HCT116 (cell line): Measurements from ENCODE around the gene CDH13. TPM values are rescaled to one million over a fixed set of nuclear protein-coding genes. Genes with fewer than 3 reads are reported as not detected.
A peak's percentile ranks its signal among the peaks of the same experiment; 100 is the strongest.

Experiments used
- ATAC-seq: fragments of 200-7000 bp; cut with Tn5 transposase; 2 replicates; pipeline ENCODE4 v1.9.1; 2020; ENCODE audit warnings: mild to moderate bottlenecking, moderate library complexity
- BruUV-seq: library from RNA; stranded (reverse); fragments of 400-500 nt; replicated peaks from 2 replicates; lab custom pipeline; 2021; lab: Mats Ljungman, UMichigan
- CTCF ChIA-PET: fragments of 300-600 bp; sonication (Branson Sonifier 250); formaldehyde crosslinking; loops from one replicate; lab custom pipeline; 2021; ENCODE audit warnings: antibody characterized with exemption; lab: Charles Lee
- POLR2A ChIA-PET: fragments of 300-600, 350-600 bp; sonication (Branson Sonifier 250); formaldehyde crosslinking; loops from one replicate; lab custom pipeline; 2021; ENCODE audit warnings: antibody characterized with exemption; lab: Charles Lee
- RAD21 ChIA-PET, 2 experiments: fragments of 300-600 bp; sonication (Branson Sonifier 250); formaldehyde crosslinking; loops; one replicate each; lab custom pipeline; 2023; ENCODE audit warnings: low total read pairs in 2 of 2; ENCODE audit not compliant: uncharacterized antibody in 2 of 2, unreplicated experiment in 2 of 2, low non-redundant PET in 1 of 2; lab: Charles Lee
- DNase-seq: peaks from one replicate; pipeline ENCODE4 v3.0.0-alpha.2; 2010; ENCODE audit warnings: low read depth, low spot score
- H2AFZ ChIP-seq: fragments of 200-600 bp; shearing (Covaris generic), sonication (generic); 2 replicates; pipeline ENCODE4 v1.6.1; 2017; ENCODE audit warnings: low read depth, mixed run types, mixed read lengths, antibody characterized with exemption, low read length; ENCODE audit not compliant: poor library complexity, severe bottlenecking
- H3K27ac ChIP-seq: 2 replicates; pipeline ENCODE4 v1.5.1; 2012; ENCODE audit warnings: low read depth, low read length
- H3K27me3 ChIP-seq: fragments of 200-600 bp; sonication (generic); 2 replicates; pipeline ENCODE4 v1.6.1; 2016; ENCODE audit warnings: mixed run types, low read length, mixed read lengths; ENCODE audit not compliant: insufficient read depth
- H3K36me3 ChIP-seq, 2 experiments: fragments of 200-500 bp in 1 of 2; fragments of 200-600 bp in 1 of 2; sonication (Bioruptor generic) in 1 of 2; sonication (generic) in 1 of 2; 2 replicates each; pipeline versions ENCODE4 v1.5.1 to v1.6.1; 2014 to 2016; ENCODE audit warnings: low read length in 2 of 2, inconsistent platforms in 1 of 2, mixed read lengths in 1 of 2, mixed run types in 1 of 2; ENCODE audit not compliant: insufficient read depth in 2 of 2, control insufficient read depth in 1 of 2
- H3K4me1 ChIP-seq, 2 experiments: fragments of 200-600 bp in 1 of 2; sonication (generic) in 1 of 2; 2 replicates each; pipeline versions ENCODE4 v1.5.1 to v1.6.1; 2012 to 2017; ENCODE audit warnings: low read length in 2 of 2, inconsistent platforms in 1 of 2, mild to moderate bottlenecking in 1 of 2, mixed read lengths in 1 of 2, mixed run types in 1 of 2, moderate library complexity in 1 of 2; ENCODE audit not compliant: insufficient read depth in 2 of 2, control insufficient read depth in 1 of 2
- H3K4me2 ChIP-seq: fragments of 200-600 bp; sonication (generic); 2 replicates; pipeline ENCODE4 v1.6.1; 2017; ENCODE audit warnings: mixed run types, low read length, mixed read lengths
- H3K4me3 ChIP-seq, 2 experiments: fragments of 200-600 bp in 1 of 2; sonication (generic) in 1 of 2; replicated peaks in 1 of 2; 2 replicates each; pipeline ENCODE4 v1.5.1; 2011 to 2016; ENCODE audit warnings: low read length in 2 of 2, control low read depth in 1 of 2, low read depth in 1 of 2, mild to moderate bottlenecking in 1 of 2, mixed read lengths in 1 of 2, mixed run types in 1 of 2
- H3K79me2 ChIP-seq: fragments of 200-600 bp; sonication (generic); 2 replicates; pipeline ENCODE4 v1.6.1; 2017; ENCODE audit warnings: mild to moderate bottlenecking, mixed run types, low read length, moderate library complexity, mixed read lengths; ENCODE audit not compliant: insufficient read depth
- H3K9ac ChIP-seq: fragments of 200-600 bp; sonication (generic); 2 replicates; pipeline ENCODE4 v1.6.1; 2016; ENCODE audit warnings: low read length, mixed read lengths
- H3K9me2 ChIP-seq: fragments of 200-600 bp; sonication (generic), shearing (Covaris generic); 2 replicates; pipeline ENCODE4 v1.6.1; 2017; ENCODE audit warnings: mixed run types, mild to moderate bottlenecking, moderate library complexity; ENCODE audit not compliant: insufficient read depth
- H3K9me3 ChIP-seq, 2 experiments: fragments of 200-500 bp in 1 of 2; fragments of 200-600 bp in 1 of 2; sonication (Bioruptor generic) in 1 of 2; sonication (generic) in 1 of 2; 2 replicates each; pipeline ENCODE4 v1.6.1; 2014 to 2017; ENCODE audit warnings: low read length in 2 of 2, mixed read lengths in 2 of 2, inconsistent platforms in 1 of 2, low read depth in 1 of 2, mild to moderate bottlenecking in 1 of 2, mixed run types in 1 of 2, moderate library complexity in 1 of 2; ENCODE audit not compliant: control insufficient read depth in 1 of 2, insufficient read depth in 1 of 2
- H4K20me1 ChIP-seq: fragments of 200-600 bp; sonication (generic), shearing (Covaris generic); 2 replicates; pipeline ENCODE4 v1.6.1; 2017; ENCODE audit warnings: mixed run types, mild to moderate bottlenecking, moderate library complexity; ENCODE audit not compliant: insufficient read depth
- CEBPB ChIP-seq: IDR thresholded peaks from 2 replicates; pipeline ENCODE4 v1.6.1; 2012; ENCODE audit warnings: low read depth
- EGR1 ChIP-seq: IDR thresholded peaks from 2 replicates; pipeline ENCODE4 v1.6.1; 2012; ENCODE audit warnings: low read depth
- ELF1 ChIP-seq: IDR thresholded peaks from 2 replicates; pipeline ENCODE4 v1.6.1; 2012; ENCODE audit warnings: low read depth, borderline replicate concordance
- JUND ChIP-seq: IDR thresholded peaks from 2 replicates; pipeline ENCODE4 v1.6.1; 2012
- POLR2A ChIP-seq: IDR thresholded peaks from 2 replicates; pipeline ENCODE4 v1.7.0; 2011; ENCODE audit warnings: borderline replicate concordance; ENCODE audit not compliant: insufficient read depth, insufficient read length; ENCODE audit errors: extremely low read depth
- POLR2AphosphoS5 ChIP-seq: IDR thresholded peaks from 2 replicates; pipeline ENCODE4 v1.6.1; 2011; ENCODE audit warnings: mild to moderate bottlenecking, low read depth, low read length, moderate library complexity
- RAD21 ChIP-seq: IDR thresholded peaks from 2 replicates; pipeline ENCODE4 v1.6.1; 2012; ENCODE audit warnings: low read depth, mild to moderate bottlenecking
- SP1 ChIP-seq: IDR thresholded peaks from 2 replicates; pipeline ENCODE4 v1.6.1; 2012; ENCODE audit warnings: low read depth
- SRF ChIP-seq: IDR thresholded peaks from 2 replicates; pipeline ENCODE4 v1.6.1; 2012; ENCODE audit warnings: low read depth
- TCF7L2 ChIP-seq: IDR thresholded peaks from 2 replicates; pipeline ENCODE4 v1.7.0; 2011; ENCODE audit warnings: borderline replicate concordance, inconsistent platforms; ENCODE audit not compliant: insufficient read depth, insufficient read length; ENCODE audit errors: extremely low read depth
- YY1 ChIP-seq: IDR thresholded peaks from 2 replicates; pipeline ENCODE4 v1.6.1; 2011; ENCODE audit warnings: low read length, low read depth, moderate library complexity, mild to moderate bottlenecking; ENCODE audit not compliant: insufficient replicate concordance; ENCODE audit errors: extremely low read depth
- ZBTB33 ChIP-seq: IDR thresholded peaks from 2 replicates; pipeline ENCODE4 v1.6.1; 2011; ENCODE audit warnings: mild to moderate bottlenecking, low read length, moderate library complexity; ENCODE audit not compliant: insufficient replicate concordance; ENCODE audit errors: extremely low read depth
- ZNF274 ChIP-seq: fragments of 200-500 bp; sonication (Bioruptor generic); IDR thresholded peaks from 2 replicates; pipeline ENCODE4 v1.6.1; 2014; ENCODE audit warnings: mild to moderate bottlenecking, low read depth, low read length, inconsistent platforms
- intact Hi-C: fragments of 100-400 bp; cut with micrococcal nuclease; formaldehyde crosslinking; loops from 2 replicates; pipeline ENCODE4 v1.10.0; 2022
- total RNA-seq: library from RNA; stranded (reverse); gene quantifications from one replicate; pipeline ENCODE4 v1.2.1, GENCODE V29; 2021; ENCODE audit not compliant: unreplicated experiment
- TF ChIP-seq, protein P1 (sequence below), 3 experiments: fragments of 200-600 bp in 1 of 3; sonication (generic) in 1 of 3; IDR thresholded peaks in 2 of 3; conservative IDR thresholded peaks in 1 of 3; 2 replicates each; pipeline ENCODE4 v1.5.1; 2012 to 2017; ENCODE audit warnings: low read depth in 2 of 3, low read length in 2 of 3, antibody characterized with exemption in 1 of 3, borderline replicate concordance in 1 of 3, control low read depth in 1 of 3, mild to moderate bottlenecking in 1 of 3, mixed read lengths in 1 of 3, mixed run types in 1 of 3, moderate library complexity in 1 of 3; ENCODE audit not compliant: insufficient read depth in 1 of 3
- TF ChIP-seq, protein P2 (sequence below): IDR thresholded peaks from 2 replicates; pipeline ENCODE4 v1.6.1; 2012
- TF ChIP-seq, protein P3 (sequence below): IDR thresholded peaks from 2 replicates; pipeline ENCODE4 v1.6.1; 2012; ENCODE audit warnings: low read depth

CDH13 gene
- total RNA-seq, 1 experiment from 2014 or later, result not detected

DNA sequence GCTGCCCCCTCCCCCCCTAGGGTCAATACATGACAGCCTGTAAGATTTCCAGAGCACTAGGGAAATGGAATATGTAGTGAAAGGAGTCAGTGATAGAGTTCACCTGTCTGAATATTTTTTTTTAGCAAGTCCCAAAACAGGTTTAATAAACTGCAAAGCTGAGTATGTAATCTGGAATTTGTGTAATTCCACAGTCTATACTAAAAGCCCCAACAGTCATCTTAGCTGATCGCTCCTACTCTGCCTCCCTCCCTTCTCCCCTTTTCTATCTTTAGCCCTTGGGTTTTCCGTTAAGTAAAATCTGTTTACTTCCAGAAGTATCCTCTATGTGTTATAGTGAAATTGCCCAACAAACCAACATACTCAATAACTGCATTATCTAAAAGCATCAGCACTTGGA, 3.5 kb downstream of the CDH13 start:
- TF ChIP-seq EGR1 (no peak), SP1 (no peak), ZBTB33 (no peak), POLR2A (no peak), CEBPB (no peak), POLR2AphosphoS5 (no peak), ELF1 (no peak), SRF (no peak), JUND (no peak), ZNF274 (no peak), TCF7L2 (no peak), RAD21 (no peak), YY1 (no peak)
- TF ChIP-seq, protein P1, sequence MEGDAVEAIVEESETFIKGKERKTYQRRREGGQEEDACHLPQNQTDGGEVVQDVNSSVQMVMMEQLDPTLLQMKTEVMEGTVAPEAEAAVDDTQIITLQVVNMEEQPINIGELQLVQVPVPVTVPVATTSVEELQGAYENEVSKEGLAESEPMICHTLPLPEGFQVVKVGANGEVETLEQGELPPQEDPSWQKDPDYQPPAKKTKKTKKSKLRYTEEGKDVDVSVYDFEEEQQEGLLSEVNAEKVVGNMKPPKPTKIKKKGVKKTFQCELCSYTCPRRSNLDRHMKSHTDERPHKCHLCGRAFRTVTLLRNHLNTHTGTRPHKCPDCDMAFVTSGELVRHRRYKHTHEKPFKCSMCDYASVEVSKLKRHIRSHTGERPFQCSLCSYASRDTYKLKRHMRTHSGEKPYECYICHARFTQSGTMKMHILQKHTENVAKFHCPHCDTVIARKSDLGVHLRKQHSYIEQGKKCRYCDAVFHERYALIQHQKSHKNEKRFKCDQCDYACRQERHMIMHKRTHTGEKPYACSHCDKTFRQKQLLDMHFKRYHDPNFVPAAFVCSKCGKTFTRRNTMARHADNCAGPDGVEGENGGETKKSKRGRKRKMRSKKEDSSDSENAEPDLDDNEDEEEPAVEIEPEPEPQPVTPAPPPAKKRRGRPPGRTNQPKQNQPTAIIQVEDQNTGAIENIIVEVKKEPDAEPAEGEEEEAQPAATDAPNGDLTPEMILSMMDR (IDR thresholded peaks at IDR 0.05 in 2 of 3, conservative IDR thresholded peaks at IDR 0.05 in 1 of 3; ENCODE audit: borderline replicate concordance in 1 of 3, insufficient read depth in 1 of 3, low read depth in 2 of 3, low read length in 2 of 3), result no peak
- TF ChIP-seq, protein P2, sequence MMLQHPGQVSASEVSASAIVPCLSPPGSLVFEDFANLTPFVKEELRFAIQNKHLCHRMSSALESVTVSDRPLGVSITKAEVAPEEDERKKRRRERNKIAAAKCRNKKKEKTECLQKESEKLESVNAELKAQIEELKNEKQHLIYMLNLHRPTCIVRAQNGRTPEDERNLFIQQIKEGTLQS, result no peak
- TF ChIP-seq, protein P3, sequence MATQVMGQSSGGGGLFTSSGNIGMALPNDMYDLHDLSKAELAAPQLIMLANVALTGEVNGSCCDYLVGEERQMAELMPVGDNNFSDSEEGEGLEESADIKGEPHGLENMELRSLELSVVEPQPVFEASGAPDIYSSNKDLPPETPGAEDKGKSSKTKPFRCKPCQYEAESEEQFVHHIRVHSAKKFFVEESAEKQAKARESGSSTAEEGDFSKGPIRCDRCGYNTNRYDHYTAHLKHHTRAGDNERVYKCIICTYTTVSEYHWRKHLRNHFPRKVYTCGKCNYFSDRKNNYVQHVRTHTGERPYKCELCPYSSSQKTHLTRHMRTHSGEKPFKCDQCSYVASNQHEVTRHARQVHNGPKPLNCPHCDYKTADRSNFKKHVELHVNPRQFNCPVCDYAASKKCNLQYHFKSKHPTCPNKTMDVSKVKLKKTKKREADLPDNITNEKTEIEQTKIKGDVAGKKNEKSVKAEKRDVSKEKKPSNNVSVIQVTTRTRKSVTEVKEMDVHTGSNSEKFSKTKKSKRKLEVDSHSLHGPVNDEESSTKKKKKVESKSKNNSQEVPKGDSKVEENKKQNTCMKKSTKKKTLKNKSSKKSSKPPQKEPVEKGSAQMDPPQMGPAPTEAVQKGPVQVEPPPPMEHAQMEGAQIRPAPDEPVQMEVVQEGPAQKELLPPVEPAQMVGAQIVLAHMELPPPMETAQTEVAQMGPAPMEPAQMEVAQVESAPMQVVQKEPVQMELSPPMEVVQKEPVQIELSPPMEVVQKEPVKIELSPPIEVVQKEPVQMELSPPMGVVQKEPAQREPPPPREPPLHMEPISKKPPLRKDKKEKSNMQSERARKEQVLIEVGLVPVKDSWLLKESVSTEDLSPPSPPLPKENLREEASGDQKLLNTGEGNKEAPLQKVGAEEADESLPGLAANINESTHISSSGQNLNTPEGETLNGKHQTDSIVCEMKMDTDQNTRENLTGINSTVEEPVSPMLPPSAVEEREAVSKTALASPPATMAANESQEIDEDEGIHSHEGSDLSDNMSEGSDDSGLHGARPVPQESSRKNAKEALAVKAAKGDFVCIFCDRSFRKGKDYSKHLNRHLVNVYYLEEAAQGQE, result no peak
- peak overlapping the region in 1 of 2 experiments; percentile 16; a peak in 1 of 4 replicates for H3K4me3 ChIP-seq
- no peaks in the 10 kb centered on the region for H3K79me2 ChIP-seq
- no peaks in the 10 kb centered on the region for H3K9me3 ChIP-seq
- no peaks in the 10 kb centered on the region for H4K20me1 ChIP-seq
- H3K9me2 ChIP-seq, result no peaks in the 10 kb centered on the region
- H3K36me3 ChIP-seq, result no peaks in the 10 kb centered on the region
- BruUV-seq, result no TSS peak
- DNase-seq (no peak), ATAC-seq (no peak)
- H3K27ac ChIP-seq, result no peak overlapping the region
- POLR2A ChIA-PET, result no interaction called here
- H3K27me3 ChIP-seq, result 0 out of 2 replicates have a peak, but pooled peaks cover 13% of the 10 kb centered on the region
- H2AFZ ChIP-seq, result no peak overlapping the region
- RAD21 ChIA-PET, result no interaction called here
- peaks cover 7 to 15% of the 10 kb centered on the region in 2 experiments; a peak in 3 of 4 replicates for H3K4me1 ChIP-seq
- intact Hi-C loops, result loop anchor here (10.0 kb wide), 1 partner anchor 815 kb away; no protein-coding TSS in a partner anchor
- no peak overlapping the region for H3K9ac ChIP-seq
- CTCF ChIA-PET, result interaction anchor here (0.7 to 1.3 kb wide), 12 partner anchors 8 to 816 kb away, joined by 3 to 10 read pairs (median 3); no protein-coding TSS in a partner anchor
- H3K4me2 ChIP-seq, result peak overlapping the region; percentile 51
